GM12878 (cell line): ENCODE results near the gene LRP8. TPM values are rescaled to one million over a fixed set of nuclear protein-coding genes. Genes with fewer than 3 reads are reported as not detected.

Source experiments
- ATF3 ChIP-seq: IDR thresholded peaks from 2 replicates; pipeline ENCODE4 v1.6.1; 2011; ENCODE audit warnings: low read depth, mild to moderate bottlenecking, low read length, moderate library complexity, borderline replicate concordance; ENCODE audit errors: extremely low read depth
- CHD4 ChIP-seq: fragments of 200-600 bp; sonication (generic); IDR thresholded peaks from 2 replicates; pipeline ENCODE4 v1.6.1; 2016; ENCODE audit warnings: mild to moderate bottlenecking
- CREM ChIP-seq: IDR thresholded peaks from 2 replicates; pipeline ENCODE4 v1.6.1; 2014; ENCODE audit warnings: antibody characterized with exemption, low read depth
- CUX1 ChIP-seq: IDR thresholded peaks from 2 replicates; pipeline ENCODE4 v1.6.1; 2012; ENCODE audit warnings: improper control_type of control experiment, low read depth, low read length; ENCODE audit not compliant: insufficient replicate concordance
- JUNB ChIP-seq: IDR thresholded peaks from 2 replicates; pipeline ENCODE4 v1.6.1; 2016; ENCODE audit warnings: antibody characterized with exemption, mild to moderate bottlenecking
- KAT2A ChIP-seq: conservative IDR thresholded peaks from 2 replicates; pipeline ENCODE4 v1.6.1; 2011; ENCODE audit warnings: low read depth, low read length; ENCODE audit not compliant: control insufficient read depth
- NFIC ChIP-seq: IDR thresholded peaks from 2 replicates; pipeline ENCODE4 v1.6.1; 2012; ENCODE audit warnings: low read depth, mild to moderate bottlenecking, inconsistent platforms, low read length, moderate library complexity
- POLR2A ChIP-seq: IDR thresholded peaks from 2 replicates; pipeline ENCODE4 v1.6.1; 2011; ENCODE audit warnings: low read depth, mild to moderate bottlenecking, low read length
- RAD51 ChIP-seq: fragments of 450-650 bp; IDR thresholded peaks from 2 replicates; pipeline ENCODE4 v1.6.1; 2016; ENCODE audit warnings: moderate library complexity, mild to moderate bottlenecking, inconsistent platforms
- RELA ChIP-seq: fragments of 450-650 bp; IDR thresholded peaks from 2 replicates; pipeline ENCODE4 v1.8.0; 2014; ENCODE audit warnings: borderline replicate concordance; ENCODE audit not compliant: partially characterized antibody
- SKIL ChIP-seq: fragments of 450-650 bp; IDR thresholded peaks from 2 replicates; pipeline ENCODE4 v1.6.1; 2017; ENCODE audit warnings: mild to moderate bottlenecking, low read depth, inconsistent platforms; ENCODE audit not compliant: poor library complexity, severe bottlenecking
- SMARCA5 ChIP-seq: fragments of 450-650 bp; IDR thresholded peaks from 2 replicates; pipeline ENCODE4 v1.6.1; 2017; ENCODE audit warnings: mild to moderate bottlenecking
- SPI1 ChIP-seq: IDR thresholded peaks from 2 replicates; pipeline ENCODE4 v1.6.1; 2011; ENCODE audit warnings: low read depth, mild to moderate bottlenecking, low read length, moderate library complexity, borderline replicate concordance; ENCODE audit not compliant: insufficient read depth
- STAT1 ChIP-seq: fragments of 450-650 bp; conservative IDR thresholded peaks from 2 replicates; pipeline ENCODE4 v1.6.1; 2014; ENCODE audit warnings: antibody characterized with exemption, mild to moderate bottlenecking
- ZBED1 ChIP-seq: IDR thresholded peaks from 2 replicates; pipeline ENCODE4 v1.6.1; 2016; ENCODE audit warnings: borderline replicate concordance
- ZNF207 ChIP-seq: fragments of 450-650 bp; IDR thresholded peaks from 2 replicates; pipeline ENCODE4 v1.6.1; 2014; ENCODE audit warnings: antibody characterized with exemption, mild to moderate bottlenecking, borderline replicate concordance
- ZNF24 ChIP-seq: fragments of 450-650 bp; IDR thresholded peaks from 2 replicates; pipeline ENCODE4 v1.6.1; 2017; ENCODE audit warnings: antibody characterized with exemption, mild to moderate bottlenecking
- polyA plus RNA-seq, 11 experiments: library from polyadenylated mRNA; depleted of rRNA in 4 of 11; unstranded in 6 of 11; stranded (reverse) in 5 of 11; fragments of >200 nt; fragmentation: Nextera tagmentation in 4 of 11; fragmentation: Illumina TruSeq in 1 of 11; extraction: Ambion mirVana in 4 of 11; extraction: Trizol in 1 of 11; gene quantifications; 1 replicate in 1 of 11; 2 replicates in 10 of 11; pipeline versions ENCODE4 v1.2.1 to v1.2.3, GENCODE V29; 2011 to 2016; ENCODE audit warnings: inconsistent platforms in 2 of 11, missing spikeins in 2 of 11, low read depth in 1 of 11
- total RNA-seq, 4 experiments: library from RNA; depleted of rRNA in 3 of 4; stranded (reverse); fragments of >200 nt in 3 of 4; fragmentation: Illumina TruSeq in 1 of 4; extraction: Trizol in 1 of 4; gene quantifications; 2 replicates each; pipeline versions ENCODE4 v1.2.1 to v1.2.3, GENCODE V29; 2013 to 2021
- TF ChIP-seq, protein P1 (sequence below): fragments of 450-650 bp; IDR thresholded peaks from 2 replicates; pipeline ENCODE4 v1.6.1; 2014; ENCODE audit warnings: mild to moderate bottlenecking
- TF ChIP-seq, protein P2 (sequence below): fragments of 450-650 bp; conservative IDR thresholded peaks from 2 replicates; pipeline ENCODE4 v1.6.1; 2017; ENCODE audit warnings: mild to moderate bottlenecking, moderate library complexity

Gene LRP8
- total and polyA plus RNA-seq, 10 of the 15 experiments (the other 5 are each of a cell fraction or from before 2014, with no cell fraction given): 2.8 to 40.5 (median 22.3) TPM

GRCh38 chr1:53238197-53239155, 89.4 kb downstream of the LRP8 start, which contains the start of gene MAGOH (continued):
- TF ChIP-seq, protein P1, sequence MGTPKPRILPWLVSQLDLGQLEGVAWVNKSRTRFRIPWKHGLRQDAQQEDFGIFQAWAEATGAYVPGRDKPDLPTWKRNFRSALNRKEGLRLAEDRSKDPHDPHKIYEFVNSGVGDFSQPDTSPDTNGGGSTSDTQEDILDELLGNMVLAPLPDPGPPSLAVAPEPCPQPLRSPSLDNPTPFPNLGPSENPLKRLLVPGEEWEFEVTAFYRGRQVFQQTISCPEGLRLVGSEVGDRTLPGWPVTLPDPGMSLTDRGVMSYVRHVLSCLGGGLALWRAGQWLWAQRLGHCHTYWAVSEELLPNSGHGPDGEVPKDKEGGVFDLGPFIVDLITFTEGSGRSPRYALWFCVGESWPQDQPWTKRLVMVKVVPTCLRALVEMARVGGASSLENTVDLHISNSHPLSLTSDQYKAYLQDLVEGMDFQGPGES: no peak
- TF ChIP-seq POLR2A (peak; percentile 89), CREM (peak; percentile 100), JUNB (no peak), ZNF207 (0 out of 2 replicates have a peak, but pooled peaks have one; percentile 50), ZNF24 (no peak), NFIC (no peak), RELA (peak; percentile 70), SKIL (no peak), SMARCA5 (0 out of 2 replicates have a peak, but pooled peaks have one; percentile 34), CHD4 (no peak), ZBED1 (no peak), KAT2A (no peak), STAT1 (peak; percentile 67; the same call in 1 of the 2 replicates), SPI1 (peak; percentile 49; the same call in 1 of the 2 replicates), CUX1 (no peak), RAD51 (no peak), ATF3 (peak; percentile 89; the same call in 1 of the 2 replicates)
- TF ChIP-seq, protein P2, sequence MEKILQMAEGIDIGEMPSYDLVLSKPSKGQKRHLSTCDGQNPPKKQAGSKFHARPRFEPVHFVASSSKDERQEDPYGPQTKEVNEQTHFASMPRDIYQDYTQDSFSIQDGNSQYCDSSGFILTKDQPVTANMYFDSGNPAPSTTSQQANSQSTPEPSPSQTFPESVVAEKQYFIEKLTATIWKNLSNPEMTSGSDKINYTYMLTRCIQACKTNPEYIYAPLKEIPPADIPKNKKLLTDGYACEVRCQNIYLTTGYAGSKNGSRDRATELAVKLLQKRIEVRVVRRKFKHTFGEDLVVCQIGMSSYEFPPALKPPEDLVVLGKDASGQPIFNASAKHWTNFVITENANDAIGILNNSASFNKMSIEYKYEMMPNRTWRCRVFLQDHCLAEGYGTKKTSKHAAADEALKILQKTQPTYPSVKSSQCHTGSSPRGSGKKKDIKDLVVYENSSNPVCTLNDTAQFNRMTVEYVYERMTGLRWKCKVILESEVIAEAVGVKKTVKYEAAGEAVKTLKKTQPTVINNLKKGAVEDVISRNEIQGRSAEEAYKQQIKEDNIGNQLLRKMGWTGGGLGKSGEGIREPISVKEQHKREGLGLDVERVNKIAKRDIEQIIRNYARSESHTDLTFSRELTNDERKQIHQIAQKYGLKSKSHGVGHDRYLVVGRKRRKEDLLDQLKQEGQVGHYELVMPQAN: peak; percentile 28
